Peyer's patch (tissue), 4 donors: ENCODE measurements around the gene RNF11. TPM values are rescaled to one million over a fixed set of nuclear protein-coding genes. Genes with fewer than 3 reads are reported as not detected.
"Not testable (repeated sequence)": the region's sequence is repeated elsewhere in the genome, so short reads cannot be mapped to it uniquely, and the experiment has no call there.

Experiments used
- DNase-seq, 3 donors: peaks; one replicate each; pipeline ENCODE4 v3.0.0-alpha.2; 2017 to 2019
- H3K27ac ChIP-seq, 4 donors: fragments of 200-600 bp; sonication (generic); one replicate each; pipeline ENCODE4 v1.5.1; 2016 to 2019
- H3K27me3 ChIP-seq, 2 donors: fragments of 200-600 bp; sonication (generic); one replicate each; pipeline ENCODE4 v1.5.1; 2019
- H3K36me3 ChIP-seq, 3 donors: fragments of 200-600 bp; sonication (generic); one replicate each; pipeline ENCODE4 v1.5.1; 2016 to 2019
- H3K4me1 ChIP-seq, 4 donors: fragments of 200-600 bp; sonication (generic); one replicate each; pipeline ENCODE4 v1.5.1; 2016 to 2019
- H3K4me3 ChIP-seq, 4 donors: fragments of 200-600 bp; sonication (generic); 1 replicate in 3 of 4; 2 replicates in 1 of 4; pipeline ENCODE4 v1.5.1; 2016 to 2019; ENCODE audit warnings: mild to moderate bottlenecking in 1 of 4
- H3K9me3 ChIP-seq, 4 donors: fragments of 200-600 bp; sonication (generic); one replicate each; pipeline ENCODE4 v1.5.1; 2016 to 2019; ENCODE audit warnings: mild to moderate bottlenecking in 1 of 4
- CTCF ChIP-seq, 6 experiments: fragments of 450-650 bp in 4 of 6; fragments of 200-600 bp in 2 of 6; sonication (generic) in 1 of 6; IDR thresholded peaks; one replicate each; pipeline ENCODE4 v1.5.1; 2017 to 2019; ENCODE audit warnings: antibody characterized with exemption in 6 of 6, mild to moderate bottlenecking in 3 of 6, moderate library complexity in 1 of 6
- POLR2A ChIP-seq, 2 donors: fragments of 450-650 bp; IDR thresholded peaks; one replicate each; pipeline ENCODE4 v1.5.1; 2017; ENCODE audit warnings: antibody characterized with exemption in 2 of 2, mild to moderate bottlenecking in 2 of 2, moderate library complexity in 2 of 2
- total RNA-seq, 4 donors: library from RNA; depleted of rRNA; stranded (reverse); fragments of >200 nt; gene quantifications; one replicate each; pipeline ENCODE4 v1.1.0, GENCODE V29; 2016

Gene RNF11
- total RNA-seq, 4 donors from 2014 or later, result 58.6 to 101 (median 75.6) TPM

DNA sequence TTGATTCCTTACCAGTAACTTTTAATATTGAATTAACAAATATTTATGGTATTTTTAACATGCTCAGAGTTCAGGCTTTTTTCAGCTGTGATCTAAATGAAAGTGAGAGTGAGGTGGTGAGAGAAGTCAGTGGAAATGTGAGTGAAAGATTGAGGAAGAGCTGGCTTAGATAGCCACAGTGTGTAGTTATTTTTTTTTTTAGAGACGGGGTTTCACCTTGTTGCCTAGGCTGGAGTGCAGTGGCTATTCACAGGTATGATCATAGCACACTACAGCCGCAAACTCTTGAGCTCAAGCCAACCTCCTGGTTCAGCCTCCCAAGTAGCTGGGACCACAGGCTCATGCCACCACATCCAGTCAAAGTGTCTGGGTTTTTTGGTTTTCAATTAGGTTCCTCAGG lies 10.9 kb downstream of the RNF11 start:
- Histone ChIP-seq H3K27ac (no peak overlapping the region), H3K9me3 (no peaks in the 10 kb centered on the region), H3K36me3 (no peaks in the 10 kb centered on the region), H3K4me1 (peaks cover 0 to 10% (median 0%) of the 10 kb centered on the region in 4 donors), H3K4me3 (no peak overlapping the region), H3K27me3 (no peaks in the 10 kb centered on the region)
- no peak for DNase-seq
- no peak for TF ChIP-seq POLR2A (IDR thresholded peaks at IDR 0.05)
- TF ChIP-seq CTCF (IDR thresholded peaks at IDR 0.05), result no peak

GRCh38 chr1:51247499-51247898 lies 11.4 kb downstream of the RNF11 start:
- H3K4me1 ChIP-seq, result peaks cover 0 to 7% (median 0%) of the 10 kb centered on the region in 4 donors
- no peak for DNase-seq
- H3K36me3 ChIP-seq, result no peaks in the 10 kb centered on the region

DNA sequence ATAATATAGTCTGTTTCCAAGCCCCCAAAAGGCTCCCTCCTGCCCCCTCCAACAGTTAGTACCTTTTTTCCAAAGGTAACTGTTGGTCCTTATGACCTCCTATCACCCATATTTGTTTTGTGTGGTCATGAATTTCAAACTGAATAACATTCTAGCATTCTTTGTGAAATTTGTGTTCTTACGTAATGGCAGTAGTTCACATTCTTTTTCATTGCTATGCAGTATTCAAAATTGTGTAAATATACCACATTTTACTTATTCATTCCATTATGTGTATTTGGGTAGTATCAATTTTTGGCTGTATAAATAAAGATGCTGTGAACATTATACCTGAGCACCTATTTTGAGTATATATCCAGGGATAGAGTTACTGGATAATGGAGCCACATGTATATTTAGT lies 13.4 kb downstream of the RNF11 start:
- no peaks in the 10 kb centered on the region for H3K36me3 ChIP-seq
- H3K27ac ChIP-seq, result no peak overlapping the region
- peaks cover 0 to 4% (median 0%) of the 10 kb centered on the region in 4 donors for H3K4me1 ChIP-seq
- DNase-seq, result no peak
- TF ChIP-seq CTCF (IDR thresholded peaks at IDR 0.05) (no peak), POLR2A (IDR thresholded peaks at IDR 0.05) (no peak)
- H3K4me3 ChIP-seq, result no peak overlapping the region
- no peaks in the 10 kb centered on the region for H3K9me3 ChIP-seq
- H3K27me3 ChIP-seq, result no peaks in the 10 kb centered on the region

More at GRCh38 chr1:51247499-51247898, 11.4 kb downstream of the RNF11 start:
- Histone ChIP-seq H3K27ac (no peak overlapping the region), H3K4me3 (no peak overlapping the region), H3K27me3 (no peaks in the 10 kb centered on the region), H3K9me3 (no peaks in the 10 kb centered on the region)
- TF ChIP-seq POLR2A (IDR thresholded peaks at IDR 0.05) (no peak), CTCF (IDR thresholded peaks at IDR 0.05) (no peak)

DNA sequence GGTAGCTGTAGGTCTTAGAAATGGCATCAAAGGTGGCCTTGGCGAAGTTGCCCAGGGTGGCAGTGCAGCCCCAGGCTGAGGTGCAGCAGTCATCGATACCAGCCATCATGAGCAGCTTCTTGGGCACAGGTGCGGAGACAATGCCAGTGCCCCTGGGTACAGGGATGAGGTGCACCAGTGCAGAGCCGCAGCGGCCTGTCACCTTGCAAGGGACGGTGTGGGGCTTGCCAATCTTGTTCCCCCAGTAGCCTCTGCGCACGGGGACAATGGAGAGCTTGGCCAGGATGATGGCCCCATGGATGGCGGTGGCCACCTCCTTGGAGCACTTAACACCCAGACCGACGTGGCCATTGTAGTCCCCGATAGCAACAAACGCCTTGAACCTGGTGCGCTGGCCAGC lies 14.7 kb downstream of the RNF11 start:
- H3K27ac ChIP-seq, H3K4me1 ChIP-seq, H3K9me3 ChIP-seq, H3K27me3 ChIP-seq, H3K4me3 ChIP-seq, H3K36me3 ChIP-seq, DNase-seq: not testable (repeated sequence)

DNA sequence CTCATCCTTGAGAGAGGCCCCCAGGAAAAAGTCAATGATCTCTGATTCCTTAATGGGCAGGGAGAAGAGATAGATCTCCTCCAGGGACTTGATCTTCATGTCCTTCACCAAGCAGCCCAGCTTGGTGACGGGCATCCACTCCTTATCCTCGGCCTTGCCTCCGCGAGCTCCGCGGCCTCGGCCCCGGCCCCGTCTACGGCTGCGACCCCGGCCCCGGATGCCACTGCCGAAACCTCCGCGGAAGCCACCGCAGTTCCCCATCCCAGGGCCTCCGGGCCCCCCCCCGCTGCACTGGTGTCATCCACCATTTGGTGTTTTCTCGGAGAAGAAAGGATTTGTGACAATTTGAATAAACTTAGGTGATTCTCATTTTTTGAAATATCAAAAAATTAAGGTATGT lies 15.1 kb downstream of the RNF11 start:
- not testable (repeated sequence) for H3K27ac ChIP-seq, H3K9me3 ChIP-seq, DNase-seq, H3K36me3 ChIP-seq, H3K27me3 ChIP-seq, H3K4me3 ChIP-seq, H3K4me1 ChIP-seq

- Histone ChIP-seq H3K4me1 (no peaks in the 10 kb centered on the region), H3K27me3 (no peaks in the 10 kb centered on the region), H3K9me3 (no peaks in the 10 kb centered on the region), H3K4me3 (no peak overlapping the region), H3K36me3 (no peaks in the 10 kb centered on the region), H3K27ac (no peak overlapping the region)
- TF ChIP-seq CTCF (IDR thresholded peaks at IDR 0.05), result no peak
- no peak for TF ChIP-seq POLR2A (IDR thresholded peaks at IDR 0.05)
- DNase-seq, result no peak
These were observed 16.3 kb downstream of the RNF11 start for GRCh38 chr1:51252366-51252765.

DNA sequence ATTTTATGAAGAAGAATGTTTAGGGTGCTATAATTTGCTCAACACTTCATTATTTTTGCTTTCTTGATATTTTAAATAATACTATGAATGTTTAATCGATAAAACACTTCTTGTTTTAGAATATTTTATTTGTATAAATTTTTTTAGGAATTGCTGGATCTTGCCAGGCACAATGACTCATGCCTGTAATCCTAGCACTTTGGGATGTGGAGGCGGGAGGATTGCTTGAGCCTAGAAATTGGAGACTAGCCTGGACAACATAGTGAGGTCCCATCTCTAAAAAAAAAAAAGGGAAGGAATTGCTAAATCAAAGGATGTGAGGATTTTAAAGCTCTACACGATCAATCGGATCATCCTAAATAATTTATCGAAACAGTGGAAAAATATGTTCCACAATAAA lies 17.6 kb downstream of the RNF11 start:
- TF ChIP-seq POLR2A (IDR thresholded peaks at IDR 0.05), result no peak
- TF ChIP-seq CTCF (IDR thresholded peaks at IDR 0.05), result no peak
- H3K27me3 ChIP-seq, result no peaks in the 10 kb centered on the region
- no peak for DNase-seq
- no peak overlapping the region for H3K27ac ChIP-seq
- H3K4me3 ChIP-seq, result no peak overlapping the region
- H3K36me3 ChIP-seq, result no peaks in the 10 kb centered on the region
- H3K9me3 ChIP-seq, result no peaks in the 10 kb centered on the region
- no peaks in the 10 kb centered on the region for H3K4me1 ChIP-seq
